ENCODE results near the gene UBA5.
"Not testable (repeated sequence)": the region's sequence is repeated elsewhere in the genome, so short reads cannot be mapped to it uniquely, and the experiment has no call there.

The UBA5 gene

DNA sequence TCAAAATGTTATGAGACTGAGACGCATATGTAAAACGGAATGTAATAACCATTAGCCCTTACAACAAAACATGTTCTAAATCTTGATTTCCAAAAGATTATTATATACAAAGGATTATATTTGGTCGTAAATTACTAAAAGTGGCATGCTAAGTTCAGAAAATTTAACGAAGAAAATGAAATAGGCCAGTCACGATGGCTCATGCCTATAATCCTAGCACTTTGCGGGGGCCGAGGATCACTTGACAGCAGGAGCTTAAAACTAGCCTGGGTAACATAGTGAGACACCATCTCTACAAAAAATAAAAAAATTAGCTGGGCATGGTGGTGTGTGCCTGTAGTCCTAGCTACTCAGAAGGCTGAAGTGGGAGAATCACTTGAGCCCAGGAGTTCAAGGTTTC is 29.5 kb upstream of the UBA5 start:
- Histone ChIP-seq H3K9ac (ENCODE audit: low read depth, low read length) (no peak overlapping the region), H3K9me3 (replicated peaks; ENCODE audit: low read length) (no peaks in the 10 kb centered on the region), H3K4me3 (ENCODE audit: low read length) (no peak overlapping the region), H3K36me3 (ENCODE audit: insufficient read depth, low read length) (no peaks in the 10 kb centered on the region), H3K27me3 (ENCODE audit: control insufficient read depth, insufficient read depth, low read length) (no peaks in the 10 kb centered on the region), H3K4me1 (ENCODE audit: control insufficient read depth, insufficient read depth, low read length) (peaks cover 14% of the 10 kb centered on the region), H3K4me2 (ENCODE audit: low read length) (no peak overlapping the region)

- Histone ChIP-seq H3K4me3 (ENCODE audit: low read length) (no peak overlapping the region), H3K4me1 (ENCODE audit: control insufficient read depth, insufficient read depth, low read length) (peaks cover 17% of the 10 kb centered on the region), H3K4me2 (ENCODE audit: low read length) (no peak overlapping the region), H3K9me3 (replicated peaks; ENCODE audit: low read length) (no peaks in the 10 kb centered on the region), H3K9ac (ENCODE audit: low read depth, low read length) (no peak overlapping the region), H3K27me3 (ENCODE audit: control insufficient read depth, insufficient read depth, low read length) (no peaks in the 10 kb centered on the region), H3K36me3 (ENCODE audit: insufficient read depth, low read length) (peaks cover 2% of the 10 kb centered on the region)
Measured at GRCh38 chr3:132635052-132635451, 25.1 kb upstream of the UBA5 start.

DNA sequence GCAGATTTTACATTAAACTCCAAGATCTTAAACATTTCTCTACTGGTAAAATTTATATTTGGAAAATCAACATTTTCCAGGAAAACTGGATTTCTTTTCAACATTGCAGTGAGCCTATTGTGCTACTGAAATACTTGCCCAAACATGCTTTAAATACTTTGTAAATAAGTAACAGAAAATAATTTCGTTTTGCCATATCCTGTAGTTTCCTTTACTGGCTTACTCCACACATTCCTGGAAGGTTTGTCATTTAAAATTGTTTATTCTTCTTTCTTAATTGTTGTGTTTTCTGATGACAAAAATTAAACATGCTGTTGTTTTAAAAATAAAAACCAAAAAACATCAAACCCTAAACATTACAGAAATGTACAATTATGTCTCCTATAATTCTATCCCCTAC is 22.5 kb upstream of the UBA5 start:
- Histone ChIP-seq H3K9ac (ENCODE audit: low read depth, low read length) (peak overlapping the region; percentile 9), H3K4me3 (ENCODE audit: low read length) (no peak overlapping the region), H3K36me3 (ENCODE audit: insufficient read depth, low read length) (peaks cover 2% of the 10 kb centered on the region), H3K27me3 (ENCODE audit: control insufficient read depth, insufficient read depth, low read length) (no peaks in the 10 kb centered on the region), H3K4me1 (ENCODE audit: control insufficient read depth, insufficient read depth, low read length) (peaks cover 10% of the 10 kb centered on the region), H3K4me2 (ENCODE audit: low read length) (peak overlapping the region; percentile 4), H3K9me3 (replicated peaks; ENCODE audit: low read length) (no peaks in the 10 kb centered on the region)

- H3K4me3 ChIP-seq (ENCODE audit: low read length), result no peak overlapping the region
- no peak overlapping the region for H3K4me2 ChIP-seq (ENCODE audit: low read length)
- peaks cover 10% of the 10 kb centered on the region for H3K4me1 ChIP-seq (ENCODE audit: control insufficient read depth, insufficient read depth, low read length)
- no peaks in the 10 kb centered on the region for H3K27me3 ChIP-seq (ENCODE audit: control insufficient read depth, insufficient read depth, low read length)
- H3K9me3 ChIP-seq (replicated peaks; ENCODE audit: low read length), result no peaks in the 10 kb centered on the region
- H3K36me3 ChIP-seq (ENCODE audit: insufficient read depth, low read length), result peaks cover 2% of the 10 kb centered on the region
- no peak overlapping the region for H3K9ac ChIP-seq (ENCODE audit: low read depth, low read length)
Measured at GRCh38 chr3:132638706-132639105, 21.4 kb upstream of the UBA5 start.

DNA sequence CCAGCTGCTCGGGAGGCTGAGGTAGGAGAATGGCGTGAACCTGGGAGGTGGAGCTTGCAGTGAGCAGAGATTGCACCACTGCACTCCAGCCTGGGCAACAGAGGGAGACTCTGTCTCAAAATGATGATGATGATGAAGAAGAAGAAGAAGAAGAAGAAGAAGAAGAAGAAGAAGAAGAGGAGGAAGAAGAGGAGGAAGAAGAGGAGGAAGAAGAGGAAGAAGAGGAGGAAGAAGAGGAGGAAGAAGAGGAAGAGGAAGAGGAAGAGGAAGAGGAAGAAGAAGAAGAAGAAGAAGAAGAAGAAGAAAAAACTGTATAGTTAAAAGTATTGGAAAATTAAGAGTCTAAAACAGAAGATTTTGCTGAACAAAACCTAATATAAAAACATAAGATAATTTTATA is 18.7 kb upstream of the UBA5 start:
- H3K36me3 ChIP-seq (ENCODE audit: insufficient read depth, low read length); H3K9me3 ChIP-seq (replicated peaks; ENCODE audit: low read length); H3K4me2 ChIP-seq (ENCODE audit: low read length); H3K9ac ChIP-seq (ENCODE audit: low read depth, low read length); H3K4me3 ChIP-seq (ENCODE audit: low read length); H3K27me3 ChIP-seq (ENCODE audit: control insufficient read depth, insufficient read depth, low read length): not testable (repeated sequence)
- peaks cover 10% of the 10 kb centered on the region for H3K4me1 ChIP-seq (ENCODE audit: control insufficient read depth, insufficient read depth, low read length)

- no peaks in the 10 kb centered on the region for H3K27me3 ChIP-seq (ENCODE audit: control insufficient read depth, insufficient read depth, low read length)
- H3K4me1 ChIP-seq (ENCODE audit: control insufficient read depth, insufficient read depth, low read length), result peaks cover 10% of the 10 kb centered on the region
- H3K36me3 ChIP-seq (ENCODE audit: insufficient read depth, low read length), result peaks cover 2% of the 10 kb centered on the region
- no peaks in the 10 kb centered on the region for H3K9me3 ChIP-seq (replicated peaks; ENCODE audit: low read length)
- peak overlapping the region; percentile 4 for H3K9ac ChIP-seq (ENCODE audit: low read depth, low read length)
- H3K4me3 ChIP-seq (ENCODE audit: low read length), result no peak overlapping the region
- H3K4me2 ChIP-seq (ENCODE audit: low read length), result no peak overlapping the region
Measured at GRCh38 chr3:132641837-132642538, 18.1 kb upstream of the UBA5 start.

- no peak overlapping the region for H3K9ac ChIP-seq (ENCODE audit: low read depth, low read length)
- H3K27me3 ChIP-seq (ENCODE audit: control insufficient read depth, insufficient read depth, low read length), result no peaks in the 10 kb centered on the region
- no peaks in the 10 kb centered on the region for H3K9me3 ChIP-seq (replicated peaks; ENCODE audit: low read length)
- H3K4me2 ChIP-seq (ENCODE audit: low read length), result no peak overlapping the region
- no peak overlapping the region for H3K4me3 ChIP-seq (ENCODE audit: low read length)
- peaks cover 6% of the 10 kb centered on the region for H3K4me1 ChIP-seq (ENCODE audit: control insufficient read depth, insufficient read depth, low read length)
- H3K36me3 ChIP-seq (ENCODE audit: insufficient read depth, low read length), result peaks cover 2% of the 10 kb centered on the region
Measured at GRCh38 chr3:132642539-132642847, 17.6 kb upstream of the UBA5 start.

- Histone ChIP-seq H3K4me3 (ENCODE audit: low read length) (no peak overlapping the region), H3K9ac (ENCODE audit: low read depth, low read length) (no peak overlapping the region), H3K9me3 (replicated peaks; ENCODE audit: low read length) (no peaks in the 10 kb centered on the region), H3K4me2 (ENCODE audit: low read length) (no peak overlapping the region), H3K27me3 (ENCODE audit: control insufficient read depth, insufficient read depth, low read length) (no peaks in the 10 kb centered on the region), H3K36me3 (ENCODE audit: insufficient read depth, low read length) (peaks cover 2% of the 10 kb centered on the region), H3K4me1 (ENCODE audit: control insufficient read depth, insufficient read depth, low read length) (no peaks in the 10 kb centered on the region)
Measured at GRCh38 chr3:132643366-132643765, 16.8 kb upstream of the UBA5 start.

DNA sequence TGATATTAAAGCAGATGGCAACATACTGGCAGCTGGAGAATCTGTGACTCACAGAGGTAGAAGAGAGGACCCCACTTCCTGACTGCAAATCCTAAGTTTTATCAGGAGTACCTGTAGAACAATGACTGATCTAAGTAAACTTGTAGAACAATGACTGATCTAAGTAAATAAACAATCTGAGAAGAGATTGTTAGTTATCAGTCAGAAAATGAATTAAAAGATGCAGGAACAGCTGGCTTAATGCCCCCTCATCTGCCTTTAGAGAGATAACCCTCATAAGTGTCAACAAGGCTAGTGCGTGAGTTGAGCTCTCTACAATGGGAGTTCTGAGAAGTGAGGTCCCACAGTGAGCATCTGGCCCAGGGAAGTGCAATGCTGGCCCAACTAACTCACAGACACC is 15.1 kb upstream of the UBA5 start:
- Histone ChIP-seq H3K4me1 (ENCODE audit: control insufficient read depth, insufficient read depth, low read length) (no peaks in the 10 kb centered on the region), H3K9me3 (replicated peaks; ENCODE audit: low read length) (no peaks in the 10 kb centered on the region), H3K4me2 (ENCODE audit: low read length) (no peak overlapping the region), H3K27me3 (ENCODE audit: control insufficient read depth, insufficient read depth, low read length) (no peaks in the 10 kb centered on the region), H3K9ac (ENCODE audit: low read depth, low read length) (no peak overlapping the region), H3K36me3 (ENCODE audit: insufficient read depth, low read length) (no peaks in the 10 kb centered on the region), H3K4me3 (ENCODE audit: low read length) (no peak overlapping the region)

DNA sequence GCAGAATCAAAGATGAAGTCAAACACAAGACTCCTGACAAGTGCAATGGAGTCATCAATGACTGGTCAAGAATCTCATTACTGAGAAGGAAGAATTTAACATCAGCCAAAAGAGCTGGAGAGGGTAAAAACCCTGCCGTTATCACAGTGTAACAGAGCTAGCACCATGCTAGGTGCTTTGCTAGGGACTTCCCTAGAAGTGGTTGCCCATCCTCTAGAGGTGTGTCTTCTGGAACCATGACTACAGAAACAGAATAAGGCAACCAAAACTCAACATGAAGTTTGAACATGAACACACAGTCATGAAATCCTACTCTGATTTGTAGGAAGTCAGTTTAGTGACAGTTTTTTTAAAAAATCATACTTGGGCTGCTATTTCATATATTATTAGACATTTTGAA is 10.0 kb upstream of the UBA5 start:
- no peak overlapping the region for H3K4me2 ChIP-seq (ENCODE audit: low read length)
- H3K36me3 ChIP-seq (ENCODE audit: insufficient read depth, low read length), result no peaks in the 10 kb centered on the region
- no peaks in the 10 kb centered on the region for H3K9me3 ChIP-seq (replicated peaks; ENCODE audit: low read length)
- H3K4me1 ChIP-seq (ENCODE audit: control insufficient read depth, insufficient read depth, low read length), result peaks cover 7% of the 10 kb centered on the region
- no peaks in the 10 kb centered on the region for H3K27me3 ChIP-seq (ENCODE audit: control insufficient read depth, insufficient read depth, low read length)
- no peak overlapping the region for H3K4me3 ChIP-seq (ENCODE audit: low read length)
- no peak overlapping the region for H3K9ac ChIP-seq (ENCODE audit: low read depth, low read length)

DNA sequence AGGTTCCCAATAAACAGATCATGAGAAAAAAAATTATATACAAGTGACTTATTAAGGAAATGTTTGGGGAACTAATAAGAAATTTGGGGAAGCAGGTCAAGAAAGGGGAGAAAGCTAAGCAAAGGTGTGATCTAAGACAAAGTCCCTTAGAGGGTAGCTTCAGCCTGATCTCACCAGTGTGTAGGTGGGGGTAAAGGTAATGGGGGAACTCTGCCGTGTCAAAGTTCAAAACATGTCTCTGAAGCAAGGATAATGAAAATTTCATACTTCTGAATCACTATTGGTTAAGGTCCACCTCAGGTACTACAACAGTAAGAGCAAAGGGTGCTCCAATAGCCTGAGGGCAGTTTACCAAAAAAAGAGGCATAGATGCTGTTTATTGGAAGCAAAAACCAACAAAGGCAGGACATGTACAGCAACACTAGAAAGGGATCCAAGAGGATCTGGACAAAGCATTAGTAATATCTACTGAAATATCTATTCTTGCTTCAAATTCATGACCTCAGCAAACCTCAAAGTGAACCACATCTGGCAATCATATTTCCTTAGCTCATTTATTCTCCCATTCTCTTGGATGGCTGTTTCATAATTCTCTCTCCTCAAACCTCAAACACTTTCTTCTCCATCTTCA is 7.4 kb upstream of the UBA5 start:
- Histone ChIP-seq H3K4me2 (ENCODE audit: low read length) (no peak overlapping the region), H3K27me3 (ENCODE audit: control insufficient read depth, insufficient read depth, low read length) (no peaks in the 10 kb centered on the region), H3K9me3 (replicated peaks; ENCODE audit: low read length) (no peaks in the 10 kb centered on the region), H3K4me3 (ENCODE audit: low read length) (no peak overlapping the region), H3K9ac (ENCODE audit: low read depth, low read length) (no peak overlapping the region), H3K36me3 (ENCODE audit: insufficient read depth, low read length) (no peaks in the 10 kb centered on the region), H3K4me1 (ENCODE audit: control insufficient read depth, insufficient read depth, low read length) (peaks cover 14% of the 10 kb centered on the region)

GRCh38 chr3:132654190-132654589 is 5.9 kb upstream of the UBA5 start:
- Histone ChIP-seq H3K4me1 (ENCODE audit: control insufficient read depth, insufficient read depth, low read length) (peaks cover 25% of the 10 kb centered on the region), H3K9ac (ENCODE audit: low read depth, low read length) (no peak overlapping the region), H3K4me3 (ENCODE audit: low read length) (no peak overlapping the region)

More at GRCh38 chr3:132654190-132654589, 5.9 kb upstream of the UBA5 start:
- Histone ChIP-seq H3K36me3 (ENCODE audit: insufficient read depth, low read length) (no peaks in the 10 kb centered on the region), H3K27me3 (ENCODE audit: control insufficient read depth, insufficient read depth, low read length) (no peaks in the 10 kb centered on the region), H3K9me3 (replicated peaks; ENCODE audit: low read length) (no peaks in the 10 kb centered on the region), H3K4me2 (ENCODE audit: low read length) (no peak overlapping the region)

Data from skeletal muscle satellite cell (primary cell).